HG03045 (cell line): ENCODE measurements around the gene FRRS1.

Experiments used
- ATAC-seq: cut with Tn5 transposase; IDR thresholded peaks from one replicate; pipeline ENCODE4 v1.9.1; 2021; ENCODE audit warnings: mild to moderate bottlenecking, moderate library complexity; ENCODE audit not compliant: unreplicated experiment

The FRRS1 gene

DNA sequence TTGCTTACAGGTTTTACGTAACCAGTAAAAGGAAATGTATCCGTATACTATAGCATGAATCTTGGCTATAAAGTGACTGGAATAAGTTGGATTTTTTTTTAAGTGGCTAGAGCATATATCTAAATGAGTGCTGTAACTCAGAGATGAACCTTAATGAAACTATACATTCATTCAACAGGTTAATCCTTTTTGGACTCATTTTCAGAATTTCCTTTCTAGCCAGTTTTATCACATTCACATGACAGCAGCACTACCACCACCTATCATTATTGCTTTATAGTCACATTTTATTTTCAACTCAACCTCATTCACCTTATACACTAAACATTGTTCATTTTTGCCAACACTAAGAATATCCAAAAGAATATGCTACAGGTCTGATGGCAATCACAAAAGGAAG is 30.6 kb downstream of the FRRS1 start:
- no peak for ATAC-seq

DNA sequence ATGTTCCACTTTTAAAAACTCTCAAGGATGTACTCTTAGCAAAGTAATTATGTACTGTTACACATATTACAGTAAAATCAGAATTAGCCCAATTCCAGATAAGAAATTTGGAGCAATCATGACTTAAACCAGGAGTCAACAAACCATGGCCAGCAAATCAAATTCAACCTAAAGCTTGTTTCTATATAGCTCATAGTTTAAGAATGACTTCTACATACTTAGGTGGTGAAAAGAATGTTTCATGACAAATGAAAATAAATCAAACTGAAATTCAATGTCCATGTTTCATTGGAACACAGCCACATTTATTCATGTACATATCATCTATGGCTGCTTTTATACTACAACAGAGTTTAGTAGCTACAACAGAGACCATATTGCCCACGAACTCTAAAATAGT is 35.1 kb downstream of the FRRS1 start:
- no peak for ATAC-seq

DNA sequence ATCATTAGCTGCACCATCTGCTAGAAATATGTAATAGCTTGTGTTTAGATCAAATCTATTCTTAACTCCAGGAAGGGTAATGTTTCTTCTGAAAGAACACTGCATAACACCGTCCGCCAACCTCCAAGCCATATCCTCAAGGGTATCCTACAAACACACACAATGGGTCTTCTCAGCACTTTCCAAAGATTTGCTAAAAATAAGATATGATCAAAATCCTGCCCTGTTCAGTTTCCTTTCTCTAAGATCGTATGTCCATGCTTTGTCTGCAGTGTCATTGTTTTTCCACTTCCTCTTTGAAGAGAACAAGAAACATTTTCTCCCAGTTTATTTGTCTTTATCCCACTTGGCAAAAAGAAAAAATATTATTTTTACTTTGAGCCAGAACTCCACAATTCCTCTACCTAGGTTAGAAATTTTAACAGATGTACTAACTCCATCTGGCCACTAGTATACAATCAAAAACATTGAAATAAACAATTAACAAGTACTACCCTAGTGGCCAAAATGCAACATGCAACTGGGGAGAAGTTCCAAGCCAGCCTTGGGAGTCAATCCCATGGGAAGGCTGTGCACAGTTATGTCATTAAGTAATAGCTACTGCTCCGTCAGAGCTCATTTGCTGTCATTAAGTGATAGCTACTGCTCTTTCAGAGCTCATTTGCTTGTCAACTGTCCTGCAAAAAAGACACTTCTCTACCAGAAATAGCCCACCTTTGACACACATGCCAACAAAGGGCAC is 37.8 kb downstream of the FRRS1 start:
- ATAC-seq: no peak

DNA sequence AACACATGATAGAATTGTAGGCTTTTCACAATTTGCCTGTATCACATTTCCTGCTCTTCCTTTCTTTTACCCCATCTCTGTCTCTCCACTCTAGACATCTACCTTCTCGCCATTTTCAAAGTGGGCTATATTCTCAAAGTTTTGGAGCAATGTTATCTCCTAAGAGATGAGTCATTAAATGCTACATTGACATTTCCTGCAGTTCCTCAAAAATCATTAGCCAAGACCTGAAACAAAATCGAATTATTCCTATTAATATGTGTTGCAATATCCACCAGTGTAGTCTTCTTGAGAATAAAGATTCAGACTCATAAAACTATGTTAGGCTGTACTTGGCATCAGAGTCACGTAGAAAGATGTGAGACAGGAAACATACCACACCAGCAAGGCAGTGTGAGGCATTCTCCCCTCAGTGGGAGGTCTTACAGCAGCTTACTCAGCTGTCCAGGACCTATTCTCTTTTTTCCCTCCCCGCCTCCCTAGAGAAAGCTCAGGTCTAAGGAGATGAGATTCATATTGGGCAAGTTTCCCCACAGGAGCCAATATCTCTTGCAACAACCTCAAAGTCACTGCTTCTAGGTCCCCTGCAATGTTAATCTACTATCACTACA is 38.8 kb downstream of the FRRS1 start:
- ATAC-seq: no peak

DNA sequence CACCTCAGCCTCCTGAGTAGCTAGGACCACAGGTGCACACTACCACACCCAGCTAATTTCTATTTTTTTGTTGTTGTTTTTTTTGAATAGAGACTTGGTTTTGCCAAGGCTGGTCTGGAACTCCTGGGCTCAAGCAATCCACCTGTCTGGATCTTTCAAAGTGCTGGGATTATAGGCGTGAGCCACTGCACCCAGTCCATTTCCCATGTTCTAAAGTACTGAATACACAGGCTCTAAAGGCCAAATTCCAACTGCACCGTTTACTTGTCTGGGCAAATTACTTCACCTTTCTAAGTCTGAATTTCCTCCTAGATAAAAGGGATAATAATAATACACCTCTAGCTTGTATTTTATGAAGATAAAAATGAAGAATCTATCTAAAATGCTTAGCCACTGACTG is 39.6 kb downstream of the FRRS1 start:
- ATAC-seq: no peak

DNA sequence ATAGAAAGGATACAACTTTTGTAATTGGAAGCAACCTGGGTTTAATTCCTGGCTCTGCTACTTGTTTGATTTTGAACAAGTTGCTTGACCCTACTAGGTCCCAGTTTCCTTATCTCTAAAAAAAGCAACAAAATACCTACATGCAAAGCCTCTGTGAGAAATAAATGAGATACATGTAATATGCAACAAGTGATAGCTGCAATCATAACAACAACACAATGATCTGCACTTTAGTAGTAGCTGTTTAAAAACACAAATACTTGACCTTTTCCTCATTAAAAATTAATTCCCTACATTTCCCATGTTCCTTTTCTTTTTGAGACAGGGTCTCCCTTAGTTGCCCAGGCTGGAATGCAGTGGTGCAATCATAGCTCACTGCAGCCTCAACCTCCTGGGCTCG is 40.0 kb downstream of the FRRS1 start:
- no peak for ATAC-seq

DNA sequence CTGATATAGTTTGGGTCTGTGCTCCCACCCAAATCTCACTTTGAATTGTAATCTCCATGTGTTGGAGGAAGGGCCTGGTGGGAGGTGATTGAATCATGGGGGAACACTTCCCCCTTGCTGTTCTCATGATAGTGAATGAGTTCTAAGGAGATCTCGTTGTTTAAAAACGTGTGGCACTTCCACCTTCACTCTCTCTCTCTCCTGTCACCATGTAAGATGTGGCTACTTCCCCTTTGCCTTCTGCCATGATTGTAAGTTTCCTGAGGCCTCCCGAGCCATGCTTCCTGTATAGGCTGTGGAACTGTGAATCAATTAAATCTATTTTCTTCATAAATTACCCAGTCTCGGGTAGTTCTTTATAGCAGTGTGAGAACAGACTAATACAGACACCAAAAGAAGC is 40.4 kb downstream of the FRRS1 start:
- ATAC-seq: no peak

DNA sequence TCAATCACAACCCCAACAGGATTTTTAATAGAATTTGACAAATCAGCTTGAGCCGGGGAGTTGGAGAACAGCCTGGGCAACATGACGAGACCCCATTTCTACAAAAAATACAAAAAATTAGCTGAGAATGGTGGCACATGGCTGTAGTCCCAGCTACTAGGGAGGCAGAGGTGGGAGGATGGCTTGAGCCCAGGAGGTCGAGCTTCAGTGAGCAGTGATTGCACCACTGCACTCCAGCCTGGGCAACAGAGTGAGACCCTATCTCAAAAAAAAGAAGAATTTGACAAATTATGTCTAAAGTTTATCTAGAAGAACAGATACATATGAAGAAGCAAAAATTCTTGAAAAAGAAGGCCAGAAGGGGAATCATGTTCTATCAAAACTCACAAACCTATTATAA is 43.2 kb downstream of the FRRS1 start:
- no peak for ATAC-seq

DNA sequence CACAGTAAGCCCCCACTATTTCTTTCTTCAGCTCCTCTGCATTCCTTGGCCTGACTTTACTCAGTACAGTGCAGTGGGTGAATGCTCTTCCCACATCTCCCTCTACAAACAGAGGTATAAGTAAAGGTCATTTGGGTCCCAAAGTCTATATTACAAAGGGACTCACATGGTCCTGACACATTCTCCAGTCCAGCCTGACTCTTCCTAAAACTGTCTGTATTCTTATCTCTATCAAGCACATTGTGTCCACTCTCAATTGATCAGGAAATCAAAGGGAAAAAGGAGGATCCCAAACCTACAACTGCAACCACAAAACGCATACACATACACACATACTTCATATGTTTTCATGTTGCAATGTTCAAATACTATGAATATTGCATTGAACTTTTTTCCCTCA is 49.4 kb downstream of the FRRS1 start:
- ATAC-seq: no peak

DNA sequence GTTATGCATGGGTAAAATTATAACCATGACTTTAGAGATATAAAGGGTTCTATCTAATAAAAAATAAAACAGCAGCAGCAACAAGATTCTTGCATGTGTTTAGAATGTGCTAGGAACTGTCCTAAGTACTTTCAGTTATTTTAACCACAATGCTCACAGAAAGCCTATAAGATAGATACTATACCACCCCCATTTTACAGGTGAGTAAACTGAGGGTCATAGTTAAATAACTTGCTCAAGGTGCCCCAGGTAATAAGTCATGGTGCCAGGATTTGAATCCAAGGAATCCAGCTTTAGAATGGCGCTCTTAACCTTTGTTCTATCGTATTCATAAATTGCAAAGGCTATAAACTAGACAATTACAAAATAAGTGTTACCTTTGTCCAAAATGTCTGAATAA is 53.4 kb downstream of the FRRS1 start:
- no peak for ATAC-seq

DNA sequence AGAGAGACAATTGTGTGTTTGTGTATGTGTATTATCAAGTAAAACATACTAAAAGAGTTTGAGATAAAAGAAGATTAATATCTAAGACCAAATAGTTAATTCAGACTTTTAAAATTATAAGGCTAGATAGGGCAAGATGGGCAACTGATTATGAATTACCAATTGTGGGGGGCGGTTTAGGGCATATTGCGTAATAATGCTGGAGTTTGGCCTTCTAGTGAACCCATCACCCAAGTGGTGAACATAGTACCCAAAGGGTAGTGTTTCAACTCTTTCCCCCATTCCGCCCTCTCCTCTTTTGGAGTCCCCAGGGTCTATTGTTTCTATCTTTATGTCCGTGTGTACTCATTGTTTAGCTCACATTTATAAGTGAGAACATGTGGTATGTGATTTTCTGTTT is 55.4 kb downstream of the FRRS1 start:
- ATAC-seq: no peak

DNA sequence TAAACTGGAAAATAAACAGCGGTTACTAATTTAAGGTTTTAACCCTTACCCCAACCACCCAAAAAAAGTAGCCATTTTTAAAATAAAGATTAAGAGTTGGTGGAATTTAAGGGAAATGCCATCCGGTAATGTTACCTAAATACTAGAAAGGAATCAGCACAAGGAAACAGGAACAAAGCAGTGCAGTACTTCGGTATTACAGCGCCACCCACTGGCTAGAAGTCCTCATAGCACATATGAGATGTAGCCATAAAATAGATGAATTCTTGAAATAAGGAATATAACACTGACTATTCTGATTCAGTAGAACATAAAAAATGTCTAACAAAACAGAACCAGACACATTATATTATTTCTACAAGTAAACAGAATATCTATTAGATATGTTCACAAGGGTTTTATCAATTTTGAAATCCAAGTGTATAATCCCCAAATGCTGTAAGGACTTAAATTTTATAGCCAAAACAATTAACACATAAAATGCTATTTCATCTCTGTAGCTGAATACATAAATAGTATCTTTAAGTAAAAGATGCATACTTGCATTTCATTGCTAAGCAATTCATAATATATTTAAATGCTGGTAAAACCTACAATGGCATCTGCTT is 58.8 kb downstream of the FRRS1 start:
- ATAC-seq: no peak

DNA sequence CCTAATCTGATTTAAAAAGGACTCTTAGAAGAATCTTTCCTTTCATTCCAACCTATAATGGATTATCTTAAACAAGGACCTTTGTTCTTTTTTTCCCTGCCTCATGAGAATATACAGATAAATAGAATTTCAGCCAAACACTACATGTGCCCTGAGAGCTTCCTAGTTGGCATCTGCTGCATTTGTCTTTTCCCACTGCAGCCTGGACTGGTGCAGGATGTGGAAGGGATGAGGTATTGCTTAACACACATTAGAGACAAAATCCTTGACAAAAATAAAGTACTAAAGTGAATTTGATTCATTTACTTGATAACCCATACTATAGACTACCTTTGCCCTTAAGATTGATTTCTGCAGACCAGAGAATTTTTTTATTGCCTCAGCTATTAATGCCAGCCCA is 61.0 kb downstream of the FRRS1 start:
- ATAC-seq: no peak

DNA sequence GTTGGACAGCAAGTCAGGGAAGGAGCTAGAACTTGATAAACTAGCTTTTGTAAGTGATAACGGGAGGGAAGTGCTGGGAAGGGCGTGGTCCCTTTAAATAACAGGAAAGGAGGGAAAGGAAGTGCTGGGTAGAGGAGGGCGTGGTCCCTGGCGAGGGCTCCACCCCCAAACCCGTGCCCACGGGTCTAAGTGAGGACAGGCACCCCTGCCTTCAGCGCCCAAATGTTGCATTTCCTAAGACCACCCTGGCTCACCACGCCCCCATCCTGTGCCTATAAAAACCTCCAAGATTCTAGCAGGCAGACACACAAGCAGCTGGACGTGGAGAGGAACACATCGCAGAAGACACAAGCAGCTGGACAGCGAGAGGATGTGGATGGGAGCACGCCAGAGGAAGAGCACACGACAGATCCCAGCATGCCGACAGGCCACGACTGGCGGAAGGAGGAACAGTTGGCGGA is 62.0 kb downstream of the FRRS1 start:
- no peak for ATAC-seq

DNA sequence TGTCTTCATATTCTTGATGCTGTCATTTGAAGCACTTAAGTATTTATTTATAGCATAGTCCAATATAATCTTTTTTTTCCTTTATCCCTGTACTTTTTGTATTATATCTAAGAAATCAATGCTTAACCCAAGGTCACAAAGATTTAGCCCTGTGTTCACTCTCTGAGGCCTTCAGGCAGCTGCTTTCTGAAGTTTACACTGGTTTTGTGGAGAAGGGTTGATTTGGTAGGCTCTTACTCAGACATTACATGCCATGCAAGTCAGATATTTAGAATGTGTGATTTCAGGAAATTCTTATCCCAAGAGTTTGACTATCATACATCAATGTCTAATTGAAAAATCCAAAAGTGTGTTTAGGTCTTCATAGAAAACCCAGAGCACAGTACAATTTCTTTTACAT is 64.2 kb downstream of the FRRS1 start:
- ATAC-seq: no peak

DNA sequence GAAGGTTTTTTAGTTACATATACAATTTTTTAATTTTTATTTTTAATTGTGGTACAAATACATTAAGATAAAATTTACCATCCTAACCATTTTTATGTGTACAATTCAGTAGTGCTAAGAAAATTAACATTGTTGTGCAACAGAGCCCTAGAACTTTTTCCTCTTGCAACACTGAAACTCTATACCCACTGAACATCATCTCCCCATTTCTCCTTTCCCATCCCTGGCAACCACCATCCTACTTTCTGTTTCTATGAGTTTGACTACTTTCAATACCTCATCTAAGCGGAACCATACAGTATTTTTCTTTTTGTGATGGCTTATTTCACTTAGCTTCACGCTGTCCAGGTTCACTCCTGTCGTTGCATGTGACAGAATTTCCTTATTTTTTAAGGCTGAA is 66.4 kb downstream of the FRRS1 start:
- no peak for ATAC-seq

DNA sequence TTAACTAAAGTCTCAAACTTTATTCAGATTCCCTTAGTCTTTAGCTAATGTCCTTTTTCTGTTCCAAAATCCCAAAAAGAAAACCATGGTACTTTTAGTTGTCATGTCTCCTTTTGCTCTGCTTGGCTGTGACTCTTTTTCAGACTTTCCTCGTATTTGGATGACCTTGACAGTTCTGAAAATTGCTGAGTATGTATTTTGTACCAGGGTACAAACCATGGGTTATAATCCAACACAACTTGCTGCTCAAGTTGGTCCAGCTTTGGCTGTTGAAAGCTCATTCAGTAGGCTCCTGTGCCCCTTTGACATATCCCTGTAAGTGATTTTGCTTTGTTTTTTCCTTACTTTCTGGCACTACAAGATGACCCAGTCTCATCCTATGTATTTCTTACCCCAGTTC is 68.9 kb downstream of the FRRS1 start:
- ATAC-seq: no peak

DNA sequence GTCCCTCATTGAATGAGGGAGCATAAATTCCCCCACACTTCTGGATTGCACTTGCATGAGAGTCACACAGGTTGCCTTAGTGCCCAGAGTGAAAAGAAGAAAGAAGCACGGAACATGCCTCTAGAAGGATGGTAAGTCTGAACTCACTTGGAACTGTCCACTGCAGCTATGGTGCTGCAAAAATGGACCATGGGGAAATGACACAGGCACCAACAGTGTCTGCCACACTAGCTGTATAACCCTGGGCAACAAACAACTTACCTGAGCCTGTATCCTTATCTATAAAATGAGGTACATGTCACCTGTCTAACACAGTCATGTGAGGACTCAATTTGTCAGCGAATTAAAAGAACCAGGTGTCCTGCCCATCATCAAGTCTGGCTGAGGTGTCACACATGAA is 69.8 kb downstream of the FRRS1 start:
- no peak for ATAC-seq

DNA sequence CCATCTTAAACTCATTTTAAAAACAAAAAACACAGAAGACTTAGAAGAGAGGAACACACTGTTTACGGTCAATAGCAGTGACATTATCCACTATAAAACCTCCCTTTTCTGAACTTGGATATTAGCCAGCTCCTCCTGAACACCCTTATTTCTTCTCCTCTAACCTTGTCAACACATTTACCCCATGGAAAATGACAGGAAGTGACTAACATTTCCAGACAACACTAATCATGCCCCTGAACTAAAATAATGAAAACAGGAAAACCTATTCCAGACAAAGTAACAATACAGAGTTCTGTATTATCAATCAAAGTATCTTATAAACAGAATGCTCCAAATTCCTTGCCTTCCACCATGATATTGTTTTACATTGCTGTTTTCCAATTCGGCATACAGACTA is 75.3 kb downstream of the FRRS1 start:
- ATAC-seq: no peak

DNA sequence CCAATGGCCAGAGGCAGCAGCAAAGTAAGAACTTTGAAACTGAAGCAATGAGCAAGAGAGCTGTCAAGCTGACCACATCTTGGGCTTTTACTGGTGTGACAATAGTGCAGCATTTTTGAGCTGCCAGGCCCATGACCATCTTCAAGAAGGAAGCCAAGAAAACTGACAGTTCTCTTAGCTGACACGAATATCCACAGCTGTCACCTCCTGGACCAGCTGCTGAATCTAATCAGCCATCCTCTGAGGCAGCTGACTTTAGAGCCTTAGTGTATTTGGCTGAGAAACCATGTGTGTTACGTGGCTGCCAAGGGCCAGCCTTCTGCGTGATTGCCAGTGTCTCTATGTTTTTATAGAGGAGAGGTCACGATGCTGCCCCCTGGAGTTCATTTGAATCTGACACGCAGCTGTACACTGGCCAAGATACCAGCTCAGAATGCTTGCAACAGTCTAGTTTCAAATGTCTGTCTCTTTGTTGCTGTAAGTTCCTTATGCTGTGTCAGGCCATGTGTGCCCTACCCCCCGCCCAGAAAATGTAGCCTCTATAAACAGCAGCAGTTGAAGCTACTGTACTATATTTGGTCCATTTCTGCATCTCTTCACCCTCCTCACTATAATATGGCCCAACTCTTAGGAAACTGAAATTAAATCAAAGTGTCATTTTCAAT is 80.8 kb downstream of the FRRS1 start:
- peak; percentile 71 for ATAC-seq

DNA sequence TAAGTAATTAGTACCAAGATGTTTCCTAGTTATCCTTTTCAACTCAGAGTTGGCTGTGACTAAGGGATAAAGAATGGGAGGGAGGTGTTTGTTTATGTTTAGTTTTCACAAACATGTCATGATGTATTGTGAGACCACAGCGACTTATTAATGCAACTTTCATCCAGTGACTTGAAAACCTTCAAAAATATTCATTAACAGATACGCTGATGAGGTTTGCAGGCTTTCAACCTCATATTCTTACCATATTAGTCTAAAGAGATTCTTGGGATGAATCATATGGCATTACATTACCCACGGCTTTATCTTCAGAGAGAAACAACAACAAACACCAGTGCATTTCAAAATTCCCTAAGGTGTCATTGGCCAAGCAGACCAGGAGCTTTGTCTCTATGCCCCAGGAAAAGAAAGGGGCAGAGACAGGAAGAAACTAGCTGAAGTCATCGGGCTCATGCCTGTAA is 84.1 kb downstream of the FRRS1 start:
- ATAC-seq: no peak

DNA sequence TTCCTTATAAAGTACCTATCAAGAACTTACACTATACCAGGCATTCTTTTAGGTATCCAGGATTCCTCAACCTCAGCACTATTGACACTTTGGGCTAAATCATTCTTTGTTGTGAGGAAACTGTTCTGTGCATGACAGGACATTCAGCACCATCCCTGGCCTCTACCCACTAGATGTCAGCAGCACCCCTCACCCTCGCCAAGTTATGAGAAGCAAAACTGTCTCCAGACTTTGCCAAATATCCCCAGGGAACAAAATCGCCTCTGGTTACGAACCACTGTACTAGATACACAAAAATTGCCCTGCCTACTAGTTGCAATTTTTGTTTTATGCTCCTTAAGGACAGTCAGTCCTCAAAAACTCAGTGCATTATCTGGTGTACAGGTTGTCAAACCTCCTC is 84.9 kb downstream of the FRRS1 start:
- ATAC-seq: no peak
